ENCODE measurements around the gene SLC9A3.

SLC9A3 gene

DNA sequence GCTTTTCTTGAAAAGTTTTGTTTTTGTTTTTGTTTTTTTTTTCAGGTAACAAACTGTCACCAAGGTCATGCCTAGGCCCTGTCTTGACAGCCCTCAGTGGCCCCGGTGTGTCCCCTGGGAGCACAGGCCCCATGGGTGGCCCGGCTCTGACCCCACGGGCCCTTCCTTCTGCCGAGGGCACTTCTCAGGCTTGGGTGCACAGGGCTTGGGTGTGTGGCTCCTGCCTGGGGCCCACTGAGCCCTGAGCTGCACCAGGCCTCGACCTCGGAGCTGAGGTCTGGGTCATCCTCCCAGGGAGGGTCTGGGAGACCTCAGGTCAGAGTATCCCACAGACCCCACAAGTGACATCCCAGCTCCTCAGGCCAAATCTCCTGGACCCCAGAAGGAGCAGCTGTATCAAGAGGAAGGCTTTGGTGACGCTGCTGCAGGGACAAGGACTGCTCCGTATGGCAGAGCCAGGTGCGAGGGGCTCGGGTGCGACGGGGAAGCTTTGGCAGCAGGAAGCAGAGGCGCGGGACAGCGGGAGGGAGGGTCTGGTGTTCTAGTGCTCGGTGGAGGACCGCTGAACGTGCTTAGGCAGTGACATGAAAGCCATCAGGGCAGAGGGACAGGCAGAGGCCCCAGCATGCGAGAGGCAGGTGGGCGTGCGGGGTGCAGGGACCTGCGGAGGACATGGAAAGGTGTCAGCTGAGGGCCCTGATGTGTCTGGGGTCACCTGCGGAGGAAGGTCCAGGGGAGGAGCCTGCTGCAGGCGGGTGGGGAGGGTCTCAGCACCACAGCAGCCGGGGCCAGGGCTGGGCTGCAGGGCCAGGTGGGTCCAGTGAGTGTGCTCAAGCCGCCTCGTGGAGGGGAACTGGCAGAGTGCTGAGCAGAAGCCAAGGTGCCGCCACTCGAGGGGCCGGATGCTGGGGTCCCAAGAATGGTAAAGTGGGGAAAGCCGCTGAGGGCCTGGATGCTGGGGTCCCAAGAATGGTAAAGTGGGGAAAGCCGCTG is 18.4 kb upstream of the SLC9A3 start:
- no peak for ATAC-seq
- TF ChIP-seq CREB5 (CRISPR knock-in tag; IDR thresholded peaks at IDR 0.05; ENCODE audit: low read depth) = no peak
- TF ChIP-seq OSR1 (CRISPR knock-in tag; IDR thresholded peaks at IDR 0.05) = no peak
- TF ChIP-seq ZC3H10 (CRISPR knock-in tag; IDR thresholded peaks at IDR 0.05) = no peak
- no peak for TF ChIP-seq ZNF8 (CRISPR knock-in tag; IDR thresholded peaks at IDR 0.05)
- no peak for TF ChIP-seq ESRRG (CRISPR knock-in tag; IDR thresholded peaks at IDR 0.05)
- TF ChIP-seq, protein P1, sequence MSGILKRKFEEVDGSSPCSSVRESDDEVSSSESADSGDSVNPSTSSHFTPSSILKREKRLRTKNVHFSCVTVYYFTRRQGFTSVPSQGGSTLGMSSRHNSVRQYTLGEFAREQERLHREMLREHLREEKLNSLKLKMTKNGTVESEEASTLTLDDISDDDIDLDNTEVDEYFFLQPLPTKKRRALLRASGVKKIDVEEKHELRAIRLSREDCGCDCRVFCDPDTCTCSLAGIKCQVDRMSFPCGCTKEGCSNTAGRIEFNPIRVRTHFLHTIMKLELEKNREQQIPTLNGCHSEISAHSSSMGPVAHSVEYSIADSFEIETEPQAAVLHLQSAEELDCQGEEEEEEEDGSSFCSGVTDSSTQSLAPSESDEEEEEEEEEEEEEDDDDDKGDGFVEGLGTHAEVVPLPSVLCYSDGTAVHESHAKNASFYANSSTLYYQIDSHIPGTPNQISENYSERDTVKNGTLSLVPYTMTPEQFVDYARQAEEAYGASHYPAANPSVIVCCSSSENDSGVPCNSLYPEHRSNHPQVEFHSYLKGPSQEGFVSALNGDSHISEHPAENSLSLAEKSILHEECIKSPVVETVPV (CRISPR knock-in tag; IDR thresholded peaks at IDR 0.05) = no peak
- no peak for TF ChIP-seq CSDC2 (CRISPR knock-in tag; IDR thresholded peaks at IDR 0.05)
- no peak for TF ChIP-seq PATZ1 (CRISPR knock-in tag; IDR thresholded peaks at IDR 0.05; ENCODE audit: borderline replicate concordance)
- TF ChIP-seq GLIS3 (CRISPR knock-in tag; IDR thresholded peaks at IDR 0.05) = no peak
- no peak for TF ChIP-seq BACH2 (CRISPR knock-in tag; IDR thresholded peaks at IDR 0.05; ENCODE audit: borderline replicate concordance)
- no peak for TF ChIP-seq PPARA (CRISPR knock-in tag; IDR thresholded peaks at IDR 0.05; ENCODE audit: borderline replicate concordance)
- no peak for TF ChIP-seq SNAI2 (CRISPR knock-in tag; IDR thresholded peaks at IDR 0.05)
- TF ChIP-seq ZFP30 (CRISPR knock-in tag; IDR thresholded peaks at IDR 0.05) = no peak
- no peak for TF ChIP-seq ZNF70 (CRISPR knock-in tag; IDR thresholded peaks at IDR 0.05)
- TF ChIP-seq ZNF565 (CRISPR knock-in tag; conservative IDR thresholded peaks at IDR 0.05; ENCODE audit: low read depth) = no peak

GRCh38 chr5:541539-542318 is 17.5 kb upstream of the SLC9A3 start:
- TF ChIP-seq ZNF565 (CRISPR knock-in tag; conservative IDR thresholded peaks at IDR 0.05; ENCODE audit: low read depth) = no peak
- TF ChIP-seq TCF4 (CRISPR knock-in tag; IDR thresholded peaks at IDR 0.05; ENCODE audit: borderline replicate concordance) = no peak
- TF ChIP-seq CSDC2 (CRISPR knock-in tag; IDR thresholded peaks at IDR 0.05) = no peak
- no peak for TF ChIP-seq ARNTL (CRISPR knock-in tag; IDR thresholded peaks at IDR 0.05; ENCODE audit: borderline replicate concordance, low read depth)
- TF ChIP-seq ZC3H10 (CRISPR knock-in tag; IDR thresholded peaks at IDR 0.05) = no peak
- TF ChIP-seq PPARA (CRISPR knock-in tag; IDR thresholded peaks at IDR 0.05; ENCODE audit: borderline replicate concordance) = no peak
- TF ChIP-seq ZNF8 (CRISPR knock-in tag; IDR thresholded peaks at IDR 0.05) = no peak
- TF ChIP-seq TSHZ2 (CRISPR knock-in tag; IDR thresholded peaks at IDR 0.05) = no peak
- no peak for TF ChIP-seq ISL1 (CRISPR knock-in tag; IDR thresholded peaks at IDR 0.05)
- no peak for TF ChIP-seq ZNF70 (CRISPR knock-in tag; IDR thresholded peaks at IDR 0.05)
- TF ChIP-seq ZFP3 (CRISPR knock-in tag; IDR thresholded peaks at IDR 0.05) = no peak
- TF ChIP-seq RARB (CRISPR knock-in tag; IDR thresholded peaks at IDR 0.05) = no peak
- TF ChIP-seq POU6F1 (CRISPR knock-in tag; IDR thresholded peaks at IDR 0.05; ENCODE audit: borderline replicate concordance, low read depth) = no peak
- TF ChIP-seq PATZ1 (CRISPR knock-in tag; IDR thresholded peaks at IDR 0.05; ENCODE audit: borderline replicate concordance) = no peak
- TF ChIP-seq, protein P1 (CRISPR knock-in tag; IDR thresholded peaks at IDR 0.05) = no peak
- TF ChIP-seq GLIS3 (CRISPR knock-in tag; IDR thresholded peaks at IDR 0.05) = no peak
- TF ChIP-seq OSR1 (CRISPR knock-in tag; IDR thresholded peaks at IDR 0.05) = no peak
- no peak for TF ChIP-seq TOX (CRISPR knock-in tag; IDR thresholded peaks at IDR 0.05; ENCODE audit: borderline replicate concordance)
- no peak for TF ChIP-seq ESRRG (CRISPR knock-in tag; IDR thresholded peaks at IDR 0.05)
- no peak for TF ChIP-seq BACH2 (CRISPR knock-in tag; IDR thresholded peaks at IDR 0.05; ENCODE audit: borderline replicate concordance)
- ATAC-seq = no peak

All from SK-N-SH treated with all-trans-retinoic acid at 6 μM for 48 hours (cell line).